SJCRH30 (cell line): ENCODE measurements around the gene NUSAP1. TPM values are rescaled to one million over a fixed set of nuclear protein-coding genes. Genes with fewer than 3 reads are reported as not detected.
A peak's percentile ranks its signal among the peaks of the same experiment; 100 is the strongest.
"Not testable (repeated sequence)": the region's sequence is repeated elsewhere in the genome, so short reads cannot be mapped to it uniquely, and the experiment has no call there.

Source experiments
- DNase-seq, 2 experiments: peaks; one replicate each; pipeline ENCODE4 v3.0.0-alpha.2; 2015 to 2020
- H3K27ac ChIP-seq: fragments of 250-450 bp; sonication (Bioruptor Pico); 2 replicates; pipeline ENCODE4 v1.5.1; 2020; ENCODE audit warnings: mild to moderate bottlenecking, moderate library complexity
- H3K27me3 ChIP-seq: fragments of 250-450 bp; sonication (Bioruptor Pico); 2 replicates; pipeline ENCODE4 v1.5.1; 2020; ENCODE audit warnings: mild to moderate bottlenecking, moderate library complexity
- H3K36me3 ChIP-seq: fragments of 250-450 bp; sonication (Bioruptor Pico); 2 replicates; pipeline ENCODE4 v1.5.1; 2020; ENCODE audit warnings: mild to moderate bottlenecking, moderate library complexity
- H3K4me1 ChIP-seq: fragments of 250-450 bp; sonication (Bioruptor Pico); 2 replicates; pipeline ENCODE4 v1.5.1; 2020; ENCODE audit warnings: mild to moderate bottlenecking, moderate library complexity
- H3K4me3 ChIP-seq: fragments of 250-450 bp; sonication (Bioruptor Pico); 2 replicates; pipeline ENCODE4 v1.5.1; 2020; ENCODE audit warnings: mild to moderate bottlenecking, moderate library complexity
- H3K9me3 ChIP-seq: fragments of 250-450 bp; sonication (Bioruptor Pico); replicated peaks from 2 replicates; pipeline ENCODE4 v1.5.1; 2020; ENCODE audit warnings: mild to moderate bottlenecking, moderate library complexity
- total RNA-seq: library from RNA; depleted of rRNA; stranded (reverse); fragments of >200 nt; shearing (Covaris generic); gene quantifications from 2 replicates; pipeline ENCODE4 v1.2.3, GENCODE V29; 2014; rRNA removed

NUSAP1 gene
- total RNA-seq, 1 experiment from 2014 or later, result 300 TPM

- Histone ChIP-seq H3K27me3 (no peaks in the 10 kb centered on the region), H3K9me3 (no peaks in the 10 kb centered on the region)
Observed at GRCh38 chr15:41416742-41417417, 84.2 kb downstream of the NUSAP1 start, which contains the start of gene RTF1. Gene RTF1 (plus strand): TSS chr15:41417095. CDS start chr15:41417116, 21 bp downstream.

DNA sequence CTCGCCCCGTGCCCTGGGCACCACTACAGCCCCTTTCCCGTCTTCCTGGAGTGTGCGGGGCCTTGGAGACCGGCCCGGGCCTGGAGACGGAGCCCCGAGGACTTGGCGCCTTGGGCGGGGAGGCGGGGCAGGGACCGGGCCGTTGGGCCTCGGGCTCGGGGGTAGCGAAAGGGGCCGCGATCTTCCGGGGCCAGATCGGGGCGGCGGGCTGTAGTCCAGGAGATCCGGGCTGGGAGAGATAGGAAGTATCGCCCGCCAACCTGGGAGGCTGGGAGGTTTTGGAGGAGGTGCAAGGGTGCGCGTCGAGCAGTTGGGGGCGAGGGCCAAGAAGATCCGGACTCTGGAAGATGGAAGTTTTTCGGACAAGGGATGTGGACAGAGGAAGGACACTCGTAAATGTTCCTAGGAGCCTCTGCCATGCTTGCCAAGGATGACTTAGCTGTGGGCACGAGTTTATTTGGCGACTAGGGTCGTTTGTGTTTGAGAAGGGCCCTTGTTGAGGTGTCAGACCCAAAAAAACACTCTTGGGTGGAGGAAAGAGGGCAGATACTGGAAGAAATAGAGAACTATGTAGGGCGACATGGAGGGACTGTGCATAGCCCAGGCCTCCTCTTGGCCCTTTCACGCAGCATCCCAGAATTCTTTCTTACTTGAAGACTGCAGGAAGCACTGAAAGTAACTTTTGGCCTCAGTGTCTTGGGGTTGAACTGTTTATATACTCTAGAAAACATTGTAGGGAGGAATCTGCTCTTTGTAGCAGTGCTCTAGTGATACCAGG is 84.9 kb downstream of the NUSAP1 start:
- Histone ChIP-seq H3K4me3 (peak overlapping the region; percentile 95), H3K4me1 (no peaks in the 10 kb centered on the region), H3K27me3 (no peaks in the 10 kb centered on the region), H3K9me3 (no peaks in the 10 kb centered on the region), H3K36me3 (no peaks in the 10 kb centered on the region), H3K27ac (peak overlapping the region; percentile 63)
- DNase-seq, result peak; percentile 49 to 54

More at GRCh38 chr15:41416742-41417417, 84.2 kb downstream of the NUSAP1 start, which contains the start of gene RTF1:
- Histone ChIP-seq H3K27ac (peak within 1 kb of the TSS; percentile 63), H3K36me3 (no peaks in the 10 kb centered on the region), H3K4me3 (peak within 1 kb of the TSS; percentile 95), H3K4me1 (no peaks in the 10 kb centered on the region)
- peak; percentile 93 to 94 for DNase-seq

GRCh38 chr15:41423979-41424659 is 91.4 kb downstream of the NUSAP1 start:
- H3K27me3 ChIP-seq, result no peaks in the 10 kb centered on the region
- H3K4me3 ChIP-seq, result no peak overlapping the region
- H3K27ac ChIP-seq, result no peak overlapping the region
- H3K36me3 ChIP-seq, result peaks cover 8% of the 10 kb centered on the region; the same call in 1 of the 2 replicates
- no peaks in the 10 kb centered on the region for H3K9me3 ChIP-seq
- DNase-seq, result no peak
- no peaks in the 10 kb centered on the region for H3K4me1 ChIP-seq

- Histone ChIP-seq H3K36me3 (peaks cover 8% of the 10 kb centered on the region; the same call in 1 of the 2 replicates), H3K9me3 (no peaks in the 10 kb centered on the region), H3K4me1 (no peaks in the 10 kb centered on the region), H3K27ac (no peak overlapping the region), H3K27me3 (no peaks in the 10 kb centered on the region), H3K4me3 (no peak overlapping the region)
- no peak for DNase-seq
Observed at GRCh38 chr15:41424809-41425208, 92.1 kb downstream of the NUSAP1 start.

GRCh38 chr15:41425907-41426306 is 93.2 kb downstream of the NUSAP1 start:
- H3K9me3 ChIP-seq, H3K4me1 ChIP-seq, H3K27me3 ChIP-seq, H3K4me3 ChIP-seq, H3K27ac ChIP-seq, DNase-seq: not testable (repeated sequence)
- peaks cover 10% of the 10 kb centered on the region; the same call in 1 of the 2 replicates for H3K36me3 ChIP-seq

DNA sequence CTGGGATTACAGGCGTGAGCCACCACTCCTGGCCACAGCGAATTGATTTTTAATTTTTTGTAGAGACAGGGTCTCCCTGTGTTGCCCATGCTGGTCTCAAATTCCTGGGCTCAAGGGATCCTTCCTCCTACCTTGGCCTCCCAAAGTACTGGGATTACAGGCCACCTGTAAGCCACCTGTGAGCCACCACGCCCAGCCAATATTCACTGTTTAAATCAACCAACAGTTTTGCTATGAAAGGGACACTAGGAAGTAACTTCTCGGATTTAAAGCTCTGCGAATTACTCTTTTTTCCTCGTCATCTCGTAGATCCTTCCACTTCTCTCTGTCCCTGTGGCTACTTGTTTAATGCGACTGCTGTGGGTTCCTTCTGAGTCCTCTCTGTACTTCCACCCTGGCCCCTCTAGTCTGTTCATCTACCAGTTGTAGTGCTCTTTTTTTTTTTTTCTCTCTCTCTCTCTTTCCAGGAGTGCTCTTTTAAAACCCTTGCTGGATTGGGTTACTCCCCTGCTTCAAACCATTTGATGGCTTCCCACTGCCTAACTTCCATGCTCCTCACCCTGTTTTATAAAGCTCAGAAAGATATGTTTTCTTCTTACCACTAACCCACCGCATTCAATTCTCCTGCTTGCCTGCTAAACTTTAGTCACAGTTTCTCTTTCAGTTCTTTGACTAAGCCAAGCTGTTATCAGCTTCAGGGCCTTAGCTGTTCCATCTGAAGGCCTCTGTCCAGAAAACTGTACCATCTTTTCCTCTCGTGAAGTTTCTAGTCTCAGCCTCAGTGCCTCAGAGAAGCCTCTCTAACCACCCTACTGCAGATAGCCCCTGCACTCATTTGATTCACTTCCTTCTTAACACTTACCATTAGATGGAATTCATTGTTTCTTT is 96.6 kb downstream of the NUSAP1 start:
- no peaks in the 10 kb centered on the region for H3K27me3 ChIP-seq
- H3K27ac ChIP-seq, result no peak overlapping the region
- H3K9me3 ChIP-seq, result no peaks in the 10 kb centered on the region
- H3K4me1 ChIP-seq, result no peaks in the 10 kb centered on the region
- DNase-seq, result no peak
- peaks cover 16% of the 10 kb centered on the region; the same call in 1 of the 2 replicates for H3K36me3 ChIP-seq
- H3K4me3 ChIP-seq, result no peak overlapping the region

Other genes starting within 250 kb of the NUSAP1 start
- gene INO80, start 216.6 kb upstream of the NUSAP1 start, total RNA-seq, result 16.5 and 16.8 TPM in 2 replicates
- not detected in 2 replicates for gene EXD1, start 102.1 kb upstream of the NUSAP1 start, total RNA-seq
- gene CHP1, start 101.6 kb upstream of the NUSAP1 start, total RNA-seq, result 86.6 and 87.9 TPM in 2 replicates
- 33.7 and 37.8 TPM in 2 replicates for gene OIP5, start 290 bp upstream of the NUSAP1 start, total RNA-seq
- gene NDUFAF1, start 69.6 kb downstream of the NUSAP1 start, total RNA-seq, result 17.2 and 17.4 TPM in 2 replicates
- 49.8 and 53.9 TPM in 2 replicates for gene RTF1, start 84.2 kb downstream of the NUSAP1 start, total RNA-seq
- gene ITPKA, start 161.0 kb downstream of the NUSAP1 start, total RNA-seq, result 8.4 and 8.8 TPM in 2 replicates
- gene LTK, start 180.9 kb downstream of the NUSAP1 start, total RNA-seq, result 4.7 and 4.9 TPM in 2 replicates
- gene RPAP1, start 211.4 kb downstream of the NUSAP1 start, total RNA-seq, result 19.5 and 24.0 TPM in 2 replicates
- gene TYRO3, start 226.3 kb downstream of the NUSAP1 start, total RNA-seq, result 23.2 and 24.4 TPM in 2 replicates